Activated T-helper 9 cell treated with anti-CD3 and anti-CD28 coated beads, Interleukin-2, amount 50 U/mL, for 16 hours (primary cell): ENCODE results near the gene LRFN2.

Experiments
- DNase-seq: peaks from one replicate; pipeline ENCODE4 v3.0.0-alpha.2; 2020; ENCODE audit warnings: low read depth

Gene LRFN2

GRCh38 chr6:40474937-40475336, 112.2 kb downstream of the LRFN2 start:
- no peak for DNase-seq

GRCh38 chr6:40473026-40473425, 114.1 kb downstream of the LRFN2 start:
- DNase-seq, result no peak

- DNase-seq, result no peak
These were observed 114.8 kb downstream of the LRFN2 start for GRCh38 chr6:40472353-40472752.

GRCh38 chr6:40471243-40471642, 115.9 kb downstream of the LRFN2 start:
- DNase-seq, result no peak

GRCh38 chr6:40469323-40469722, 117.8 kb downstream of the LRFN2 start:
- DNase-seq, result no peak

GRCh38 chr6:40466986-40467539, 120.1 kb downstream of the LRFN2 start:
- no peak for DNase-seq

GRCh38 chr6:40461643-40462042, 125.5 kb downstream of the LRFN2 start:
- no peak for DNase-seq

GRCh38 chr6:40460380-40460779, 126.8 kb downstream of the LRFN2 start:
- DNase-seq, result no peak

- DNase-seq, result no peak
These were observed 129.9 kb downstream of the LRFN2 start for GRCh38 chr6:40457261-40457660.

- DNase-seq, result no peak
These were observed 130.7 kb downstream of the LRFN2 start for GRCh38 chr6:40456390-40457013.

- DNase-seq, result no peak
These were observed 131.3 kb downstream of the LRFN2 start for GRCh38 chr6:40455686-40456389.

- DNase-seq, result no peak
These were observed 136.7 kb downstream of the LRFN2 start for GRCh38 chr6:40450483-40450882.

- no peak for DNase-seq
These were observed 142.4 kb downstream of the LRFN2 start for GRCh38 chr6:40444811-40445210.

- DNase-seq, result no peak
These were observed 142.9 kb downstream of the LRFN2 start for GRCh38 chr6:40444312-40444711.

- no peak for DNase-seq
These were observed 143.3 kb downstream of the LRFN2 start for GRCh38 chr6:40443842-40444241.

- DNase-seq, result no peak
These were observed 144.6 kb downstream of the LRFN2 start for GRCh38 chr6:40442591-40442990.

- DNase-seq, result no peak
These were observed 146.0 kb downstream of the LRFN2 start for GRCh38 chr6:40441150-40441549.

- DNase-seq, result no peak
These were observed 147.1 kb downstream of the LRFN2 start for GRCh38 chr6:40440053-40440452.

GRCh38 chr6:40439026-40439800, 148.0 kb downstream of the LRFN2 start:
- no peak for DNase-seq

- DNase-seq, result no peak
These were observed 148.8 kb downstream of the LRFN2 start for GRCh38 chr6:40438246-40438887.

- DNase-seq, result no peak
These were observed 149.5 kb downstream of the LRFN2 start for GRCh38 chr6:40437631-40438030.
